HepG2 (cell line): ENCODE measurements around the gene SFXN5. TPM values are rescaled to one million over a fixed set of nuclear protein-coding genes. Genes with fewer than 3 reads are reported as not detected.

Source experiments
- CC2D1A ChIP-seq: sonication (generic); formaldehyde crosslinking; IDR thresholded peaks from 2 replicates; pipeline ENCODE4 v1.8.1; 2023; ENCODE audit warnings: mild to moderate bottlenecking, missing genetic modification reagents
- GLI4 ChIP-seq: sonication (generic); formaldehyde crosslinking; IDR thresholded peaks from 2 replicates; pipeline ENCODE4 v1.5.1; 2020; ENCODE audit warnings: missing genetic modification reagents, mild to moderate bottlenecking, moderate library complexity, borderline replicate concordance
- HCFC1 ChIP-seq: fragments of 150-350 bp; IDR thresholded peaks from 2 replicates; pipeline ENCODE4 v1.6.1; 2014; ENCODE audit warnings: low read depth, low read length
- JDP2 ChIP-seq: sonication (generic); formaldehyde crosslinking; IDR thresholded peaks from 2 replicates; pipeline ENCODE4 v1.8.1; 2022; ENCODE audit warnings: missing genetic modification reagents, borderline replicate concordance
- KLF12 ChIP-seq: sonication (generic); formaldehyde crosslinking; IDR thresholded peaks from 2 replicates; pipeline ENCODE4 v1.4.0; 2020; ENCODE audit warnings: missing genetic modification reagents, borderline replicate concordance
- MAFK ChIP-seq, 2 experiments: IDR thresholded peaks in 1 of 2; conservative IDR thresholded peaks in 1 of 2; 2 replicates each; pipeline ENCODE4 v1.6.1; 2011; ENCODE audit warnings: improper control_type of control experiment in 2 of 2, low read length in 2 of 2
- MTF2 ChIP-seq: sonication (generic); formaldehyde crosslinking; IDR thresholded peaks from 2 replicates; pipeline ENCODE4 v1.5.0; 2020; ENCODE audit warnings: missing genetic modification reagents, borderline replicate concordance
- NFYC ChIP-seq: IDR thresholded peaks from 2 replicates; pipeline ENCODE4 v1.6.1; 2016; ENCODE audit warnings: missing genetic modification reagents, missing compliant biosample characterization
- PCBP1 ChIP-seq: fragments of 200-400 bp; formaldehyde crosslinking; IDR thresholded peaks from 2 replicates; pipeline ENCODE4 v1.6.1; 2017; ENCODE audit warnings: mild to moderate bottlenecking, low read depth, low read length, borderline replicate concordance
- RARA ChIP-seq: IDR thresholded peaks from 2 replicates; pipeline ENCODE4 v1.6.1; 2016; ENCODE audit warnings: missing genetic modification reagents, missing compliant biosample characterization
- SMAD1 ChIP-seq: sonication (generic); formaldehyde crosslinking; IDR thresholded peaks from 2 replicates; pipeline ENCODE4 v1.4.0; 2020; ENCODE audit warnings: missing genetic modification reagents, low read depth, mild to moderate bottlenecking, borderline replicate concordance
- TAF15 ChIP-seq: fragments of 200-400 bp; formaldehyde crosslinking; IDR thresholded peaks from one replicate; pipeline ENCODE4 v1.6.1; 2018; ENCODE audit warnings: mild to moderate bottlenecking, low read depth, low read length; ENCODE audit not compliant: poor library complexity, severe bottlenecking
- TBX2 ChIP-seq: sonication (generic); formaldehyde crosslinking; IDR thresholded peaks from 2 replicates; pipeline ENCODE4 v1.5.0; 2020; ENCODE audit warnings: missing genetic modification reagents, mild to moderate bottlenecking, borderline replicate concordance
- TEF ChIP-seq: sonication (generic); formaldehyde crosslinking; IDR thresholded peaks from 2 replicates; pipeline ENCODE4 v1.5.0; 2020; ENCODE audit warnings: missing genetic modification reagents
- ZNF121 ChIP-seq: sonication (generic); formaldehyde crosslinking; IDR thresholded peaks from 2 replicates; pipeline ENCODE4 v1.5.0; 2020; ENCODE audit warnings: mild to moderate bottlenecking, missing genetic modification reagents
- ZNF580 ChIP-seq: IDR thresholded peaks from 2 replicates; pipeline ENCODE4 v1.6.1; 2016; ENCODE audit warnings: low read depth, borderline replicate concordance
- polyA plus RNA-seq, 8 experiments: library from polyadenylated mRNA; depleted of rRNA in 3 of 8; stranded (reverse) in 7 of 8; unstranded in 1 of 8; fragments of >200 nt; fragmentation: Illumina TruSeq in 4 of 8; extraction: Trizol in 4 of 8; gene quantifications; 2 replicates each; pipeline versions ENCODE4 v1.2.1 to v1.2.3, GENCODE V29; 2011 to 2016; ENCODE audit warnings: low read depth in 4 of 8, missing spikeins in 1 of 8, mixed read lengths in 1 of 8; ENCODE audit not compliant: insufficient read depth in 1 of 8
- total RNA-seq, 5 experiments: library from RNA; depleted of rRNA; stranded (reverse); fragments of >200 nt; fragmentation: Illumina TruSeq; extraction: Trizol; gene quantifications; 2 replicates each; pipeline ENCODE4 v1.2.3, GENCODE V29; 2016; ENCODE audit warnings: low read depth in 1 of 5
- TF ChIP-seq, protein P1 (sequence below): sonication (generic); formaldehyde crosslinking; IDR thresholded peaks from 2 replicates; pipeline ENCODE4 v1.4.0; 2020; ENCODE audit warnings: missing genetic modification reagents
- TF ChIP-seq, protein P2 (sequence below): sonication (generic); formaldehyde crosslinking; IDR thresholded peaks from 2 replicates; pipeline ENCODE4 v1.8.0; 2022; ENCODE audit warnings: mild to moderate bottlenecking, missing genetic modification reagents, moderate library complexity
- TF ChIP-seq, protein P3 (sequence below): sonication (generic); formaldehyde crosslinking; IDR thresholded peaks from 2 replicates; pipeline ENCODE4 v1.4.0; 2020; ENCODE audit warnings: mild to moderate bottlenecking, missing genetic modification reagents
- TF ChIP-seq, protein P4 (sequence below), 2 experiments: fragments of 450-650 bp in 1 of 2; sonication (generic) in 1 of 2; formaldehyde crosslinking; IDR thresholded peaks; 2 replicates each; pipeline versions ENCODE4 v1.5.0 to v1.8.0; 2020 to 2022; ENCODE audit warnings: mild to moderate bottlenecking in 1 of 2, missing genetic modification reagents in 1 of 2

Gene SFXN5
- total and polyA plus RNA-seq, 2 of the 13 experiments (the other 11 are each of a cell fraction or from before 2014, with no cell fraction given): 34.9 to 37.4 TPM

DNA sequence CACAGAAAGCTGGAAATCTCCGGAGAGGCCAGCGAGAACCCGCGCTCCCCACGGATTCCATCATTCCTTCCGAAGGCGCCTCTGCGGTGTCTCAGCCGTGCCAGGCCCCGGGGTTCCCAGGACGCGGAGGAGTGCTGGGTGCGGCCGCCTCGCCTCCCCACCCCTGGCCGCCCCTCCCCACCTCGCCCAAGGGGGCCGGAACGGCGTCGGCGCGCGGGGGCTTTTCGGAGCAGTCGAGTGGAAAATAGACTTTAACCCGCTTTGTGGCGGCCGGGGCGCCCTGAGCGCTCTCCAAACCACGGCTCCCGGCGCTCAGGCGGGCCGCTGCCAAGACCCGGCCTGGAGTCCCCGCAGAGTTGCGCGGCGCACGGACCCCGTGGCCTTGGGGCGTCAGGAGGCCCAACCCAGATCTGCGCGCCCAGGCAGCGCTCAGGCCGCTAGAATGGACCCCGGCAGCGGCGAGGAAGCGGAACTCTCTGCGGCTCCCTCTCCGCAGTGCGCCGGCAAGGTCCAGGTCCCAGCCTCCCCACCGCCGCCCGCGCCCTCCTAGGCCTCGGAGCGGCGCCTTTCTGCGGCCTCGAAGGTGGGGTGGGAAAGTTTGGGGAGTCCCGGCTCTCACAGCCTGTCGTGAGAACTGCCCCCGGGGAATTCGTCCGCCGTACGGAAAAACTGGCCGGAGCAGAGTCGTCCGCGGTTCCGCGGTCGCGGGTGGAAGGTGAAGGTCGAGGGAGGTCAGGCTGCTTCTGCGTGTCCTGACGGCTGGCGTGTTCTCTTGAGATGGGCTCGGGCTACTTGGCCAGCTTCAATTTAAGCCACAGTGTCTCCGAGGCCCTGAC is 155.4 kb downstream of the SFXN5 start (continued):
- TF ChIP-seq, protein P1, sequence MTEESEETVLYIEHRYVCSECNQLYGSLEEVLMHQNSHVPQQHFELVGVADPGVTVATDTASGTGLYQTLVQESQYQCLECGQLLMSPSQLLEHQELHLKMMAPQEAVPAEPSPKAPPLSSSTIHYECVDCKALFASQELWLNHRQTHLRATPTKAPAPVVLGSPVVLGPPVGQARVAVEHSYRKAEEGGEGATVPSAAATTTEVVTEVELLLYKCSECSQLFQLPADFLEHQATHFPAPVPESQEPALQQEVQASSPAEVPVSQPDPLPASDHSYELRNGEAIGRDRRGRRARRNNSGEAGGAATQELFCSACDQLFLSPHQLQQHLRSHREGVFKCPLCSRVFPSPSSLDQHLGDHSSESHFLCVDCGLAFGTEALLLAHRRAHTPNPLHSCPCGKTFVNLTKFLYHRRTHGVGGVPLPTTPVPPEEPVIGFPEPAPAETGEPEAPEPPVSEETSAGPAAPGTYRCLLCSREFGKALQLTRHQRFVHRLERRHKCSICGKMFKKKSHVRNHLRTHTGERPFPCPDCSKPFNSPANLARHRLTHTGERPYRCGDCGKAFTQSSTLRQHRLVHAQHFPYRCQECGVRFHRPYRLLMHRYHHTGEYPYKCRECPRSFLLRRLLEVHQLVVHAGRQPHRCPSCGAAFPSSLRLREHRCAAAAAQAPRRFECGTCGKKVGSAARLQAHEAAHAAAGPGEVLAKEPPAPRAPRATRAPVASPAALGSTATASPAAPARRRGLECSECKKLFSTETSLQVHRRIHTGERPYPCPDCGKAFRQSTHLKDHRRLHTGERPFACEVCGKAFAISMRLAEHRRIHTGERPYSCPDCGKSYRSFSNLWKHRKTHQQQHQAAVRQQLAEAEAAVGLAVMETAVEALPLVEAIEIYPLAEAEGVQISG (CRISPR knock-in tag): peak; percentile 90
- TF ChIP-seq MAFK (conservative IDR thresholded peaks at IDR 0.05 in 1 of 2, IDR thresholded peaks at IDR 0.05 in 1 of 2; ENCODE audit: low read length in 2 of 2) (no peak), GLI4 (no peak), TBX2 (CRISPR knock-in tag) (peak; percentile 68; the same call in 1 of the 2 replicates), KLF12 (CRISPR knock-in tag) (peak; percentile 79; the same call in 1 of the 2 replicates), ZNF580 (CRISPR knock-in tag) (0 out of 2 replicates have a peak, but pooled peaks have one; percentile 48), ZNF121 (CRISPR knock-in tag) (peak; percentile 22; the same call in 1 of the 2 replicates), TEF (CRISPR knock-in tag) (0 out of 2 replicates have a peak, but pooled peaks have one; percentile 22), CC2D1A (CRISPR knock-in tag) (no peak), NFYC (CRISPR knock-in tag) (peak; percentile 36), PCBP1 (no peak), JDP2 (CRISPR knock-in tag) (no peak; the same call in 1 of the 2 replicates), MTF2 (CRISPR knock-in tag) (peak; percentile 99), HCFC1 (no peak), RARA (no peak), TAF15 (no peak), SMAD1 (no peak)
- TF ChIP-seq, protein P2, sequence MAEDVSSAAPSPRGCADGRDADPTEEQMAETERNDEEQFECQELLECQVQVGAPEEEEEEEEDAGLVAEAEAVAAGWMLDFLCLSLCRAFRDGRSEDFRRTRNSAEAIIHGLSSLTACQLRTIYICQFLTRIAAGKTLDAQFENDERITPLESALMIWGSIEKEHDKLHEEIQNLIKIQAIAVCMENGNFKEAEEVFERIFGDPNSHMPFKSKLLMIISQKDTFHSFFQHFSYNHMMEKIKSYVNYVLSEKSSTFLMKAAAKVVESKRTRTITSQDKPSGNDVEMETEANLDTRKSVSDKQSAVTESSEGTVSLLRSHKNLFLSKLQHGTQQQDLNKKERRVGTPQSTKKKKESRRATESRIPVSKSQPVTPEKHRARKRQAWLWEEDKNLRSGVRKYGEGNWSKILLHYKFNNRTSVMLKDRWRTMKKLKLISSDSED (CRISPR knock-in tag): no peak
- TF ChIP-seq, protein P3, sequence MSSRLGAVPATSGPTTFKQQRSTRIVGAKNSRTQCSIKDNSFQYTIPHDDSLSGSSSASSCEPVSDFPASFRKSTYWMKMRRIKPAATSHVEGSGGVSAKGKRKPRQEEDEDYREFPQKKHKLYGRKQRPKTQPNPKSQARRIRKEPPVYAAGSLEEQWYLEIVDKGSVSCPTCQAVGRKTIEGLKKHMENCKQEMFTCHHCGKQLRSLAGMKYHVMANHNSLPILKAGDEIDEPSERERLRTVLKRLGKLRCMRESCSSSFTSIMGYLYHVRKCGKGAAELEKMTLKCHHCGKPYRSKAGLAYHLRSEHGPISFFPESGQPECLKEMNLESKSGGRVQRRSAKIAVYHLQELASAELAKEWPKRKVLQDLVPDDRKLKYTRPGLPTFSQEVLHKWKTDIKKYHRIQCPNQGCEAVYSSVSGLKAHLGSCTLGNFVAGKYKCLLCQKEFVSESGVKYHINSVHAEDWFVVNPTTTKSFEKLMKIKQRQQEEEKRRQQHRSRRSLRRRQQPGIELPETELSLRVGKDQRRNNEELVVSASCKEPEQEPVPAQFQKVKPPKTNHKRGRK (CRISPR knock-in tag): no peak
- TF ChIP-seq, protein P4, sequence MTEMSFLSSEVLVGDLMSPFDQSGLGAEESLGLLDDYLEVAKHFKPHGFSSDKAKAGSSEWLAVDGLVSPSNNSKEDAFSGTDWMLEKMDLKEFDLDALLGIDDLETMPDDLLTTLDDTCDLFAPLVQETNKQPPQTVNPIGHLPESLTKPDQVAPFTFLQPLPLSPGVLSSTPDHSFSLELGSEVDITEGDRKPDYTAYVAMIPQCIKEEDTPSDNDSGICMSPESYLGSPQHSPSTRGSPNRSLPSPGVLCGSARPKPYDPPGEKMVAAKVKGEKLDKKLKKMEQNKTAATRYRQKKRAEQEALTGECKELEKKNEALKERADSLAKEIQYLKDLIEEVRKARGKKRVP (CRISPR knock-in tag; IDR thresholded peaks at IDR 0.05): no peak
